GM18505 (cell line): ENCODE results near the gene GTPBP10.
A peak's percentile ranks its signal among the peaks of the same experiment; 100 is the strongest.

Experiments used
- ATAC-seq: cut with Tn5 transposase; IDR thresholded peaks from one replicate; pipeline ENCODE4 v1.9.1; 2021; ENCODE audit not compliant: unreplicated experiment
- POLR2A ChIP-seq: IDR thresholded peaks from 4 replicates; pipeline ENCODE4 v1.6.1; 2011; ENCODE audit warnings: borderline replicate concordance; ENCODE audit not compliant: insufficient read depth, insufficient read length; ENCODE audit errors: extremely low read depth

Gene GTPBP10

GRCh38 chr7:90391488-90391887 is 45.0 kb downstream of the GTPBP10 start:
- no peak for ATAC-seq
- no peak for TF ChIP-seq POLR2A

- no peak for TF ChIP-seq POLR2A
- ATAC-seq: no peak
Measured at GRCh38 chr7:90396420-90396819, 49.9 kb downstream of the GTPBP10 start.

DNA sequence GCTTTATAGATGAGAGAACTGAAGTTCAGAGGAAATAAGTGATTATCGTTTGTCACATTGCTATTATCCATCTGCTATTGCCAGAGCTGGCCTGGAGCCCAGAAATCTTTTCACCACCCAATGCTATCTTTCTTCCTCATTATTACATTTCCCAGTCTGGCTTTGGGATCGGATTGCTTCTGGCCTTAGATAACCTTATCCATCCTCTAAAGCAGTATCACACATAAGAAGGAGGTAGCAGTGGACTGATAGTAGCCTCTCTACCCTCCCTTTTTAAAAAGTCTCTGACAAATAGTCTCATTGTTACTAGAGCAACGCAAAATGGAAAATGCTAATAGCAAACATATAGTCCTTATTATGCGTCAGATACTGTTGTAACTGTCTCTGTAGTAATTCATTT is 55.5 kb downstream of the GTPBP10 start:
- ATAC-seq: no peak
- TF ChIP-seq POLR2A: no peak

- no peak for ATAC-seq
- TF ChIP-seq POLR2A: no peak
Measured at GRCh38 chr7:90402785-90403173, 56.3 kb downstream of the GTPBP10 start.

DNA sequence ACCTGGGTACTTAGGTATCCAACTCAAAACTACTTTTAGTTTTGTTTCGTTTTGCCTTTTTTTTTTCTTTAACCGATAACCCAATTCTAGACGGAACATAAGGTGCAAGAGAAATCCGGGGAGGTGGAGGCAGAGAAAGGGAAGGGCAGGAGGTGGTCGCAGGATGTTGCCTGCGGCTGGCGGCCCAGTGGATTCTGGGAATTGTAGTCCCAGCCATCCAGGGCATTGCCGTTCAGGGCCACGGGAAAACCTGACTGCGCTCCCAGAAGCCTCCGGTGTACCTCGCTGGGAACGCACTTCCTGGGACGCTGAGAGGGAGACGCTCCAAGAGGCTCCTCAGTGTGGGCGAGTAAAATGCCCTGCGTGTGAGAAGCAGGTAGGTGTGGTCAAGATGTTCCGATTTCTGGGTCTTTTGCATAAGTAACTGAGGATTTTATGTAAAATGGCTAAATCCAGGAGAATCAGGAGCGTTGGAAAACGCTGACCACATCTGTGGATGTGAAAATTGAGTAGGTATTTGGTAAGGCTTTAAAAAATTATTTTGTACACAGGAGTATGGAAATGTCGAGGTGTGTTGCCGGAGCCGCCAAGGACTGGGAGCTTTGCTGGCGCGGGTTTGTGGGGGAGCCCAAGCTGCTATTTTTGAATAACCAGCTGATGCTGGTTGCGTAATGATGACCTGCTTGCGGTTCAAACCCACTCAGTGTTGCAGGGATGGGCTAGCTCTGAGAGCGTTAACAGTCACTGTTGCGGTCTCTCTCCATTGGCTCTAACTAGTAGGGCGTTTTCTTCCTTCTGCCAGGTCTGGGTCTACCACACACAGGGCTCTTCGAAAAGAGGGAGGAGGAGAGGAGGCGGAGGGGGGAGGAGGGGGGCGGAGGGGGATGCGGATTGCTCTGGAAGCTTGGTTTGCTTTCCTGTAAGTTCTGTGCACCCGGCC is 56.9 kb downstream of the GTPBP10 start, which contains the start of gene CLDN12:
CLDN12 (plus strand) TSS at position 288 of the 940 bp plus-strand sequence. CDS start 9,216 bp downstream, outside the sequence.
- peak; percentile 61 for TF ChIP-seq POLR2A
- ATAC-seq: peak; percentile 96

- ATAC-seq: no peak
- TF ChIP-seq POLR2A: no peak
Measured at GRCh38 chr7:90404777-90405176, 58.3 kb downstream of the GTPBP10 start.

GRCh38 chr7:90407484-90407821 is 60.9 kb downstream of the GTPBP10 start:
- no peak for ATAC-seq
- TF ChIP-seq POLR2A: no peak

GRCh38 chr7:90408142-90408541 is 61.6 kb downstream of the GTPBP10 start:
- ATAC-seq: no peak

GRCh38 chr7:90409667-90410066 is 63.2 kb downstream of the GTPBP10 start:
- no peak for TF ChIP-seq POLR2A
- ATAC-seq: no peak

More at GRCh38 chr7:90408142-90408541, 61.6 kb downstream of the GTPBP10 start:
- no peak for TF ChIP-seq POLR2A

DNA sequence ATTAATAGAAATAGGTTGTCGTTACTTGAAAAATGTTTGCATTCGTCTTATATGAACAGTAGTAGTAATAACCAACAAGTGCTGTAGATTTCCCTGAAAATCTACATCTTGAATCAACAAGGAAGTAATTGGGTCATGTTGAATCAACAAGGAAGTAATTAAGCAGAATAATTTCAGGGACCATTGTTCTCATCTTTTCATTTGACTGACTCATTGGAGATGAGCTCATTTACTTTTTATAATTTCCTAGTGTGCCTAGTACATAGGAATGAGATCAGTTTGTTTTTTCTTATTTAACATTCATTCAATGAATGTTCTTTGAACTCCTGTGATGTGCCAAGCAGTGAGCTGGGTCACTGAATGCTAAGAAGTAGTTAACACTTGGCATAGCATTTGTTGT is 65.0 kb downstream of the GTPBP10 start:
- TF ChIP-seq POLR2A: no peak
- ATAC-seq: no peak

DNA sequence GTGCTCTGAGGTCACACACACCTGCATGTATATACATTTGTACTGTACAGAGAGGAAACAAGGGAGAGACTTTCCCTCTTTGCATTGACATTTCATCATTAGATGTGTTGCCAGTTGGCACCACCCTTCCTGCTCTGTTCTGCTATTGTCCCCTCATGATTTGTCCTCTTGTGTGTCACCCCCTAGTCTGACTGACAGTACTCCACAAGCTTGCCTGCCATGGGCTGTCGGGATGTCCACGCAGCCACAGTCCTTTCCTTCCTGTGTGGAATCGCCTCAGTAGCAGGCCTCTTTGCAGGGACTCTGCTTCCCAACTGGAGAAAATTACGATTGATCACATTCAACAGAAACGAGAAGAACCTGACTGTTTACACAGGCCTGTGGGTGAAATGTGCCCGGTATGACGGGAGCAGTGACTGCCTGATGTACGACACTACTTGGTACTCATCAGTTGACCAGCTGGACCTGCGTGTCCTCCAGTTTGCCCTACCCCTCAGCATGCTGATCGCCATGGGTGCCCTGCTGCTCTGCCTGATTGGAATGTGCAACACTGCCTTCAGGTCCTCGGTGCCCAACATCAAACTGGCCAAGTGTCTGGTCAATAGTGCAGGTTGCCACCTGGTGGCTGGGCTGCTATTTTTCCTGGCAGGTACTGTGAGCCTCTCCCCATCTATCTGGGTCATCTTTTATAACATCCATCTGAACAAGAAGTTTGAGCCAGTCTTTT is 66.1 kb downstream of the GTPBP10 start:
- TF ChIP-seq POLR2A: no peak
- ATAC-seq: no peak

- ATAC-seq: no peak
- TF ChIP-seq POLR2A: no peak
Measured at GRCh38 chr7:90413185-90413528, 66.6 kb downstream of the GTPBP10 start.

- ATAC-seq: no peak
- no peak for TF ChIP-seq POLR2A
Measured at GRCh38 chr7:90421651-90422050, 75.1 kb downstream of the GTPBP10 start.

GRCh38 chr7:90424720-90425119 is 78.2 kb downstream of the GTPBP10 start:
- peak; percentile 89 for ATAC-seq
- TF ChIP-seq POLR2A: no peak
